GM18861 (cell line): ENCODE results near the gene WIZ.
A peak's percentile ranks its signal among the peaks of the same experiment; 100 is the strongest.

ENCODE experiments used
- ATAC-seq: cut with Tn5 transposase; IDR thresholded peaks from one replicate; pipeline ENCODE4 v1.9.1; 2021; ENCODE audit not compliant: unreplicated experiment

WIZ gene

GRCh38 chr19:15467734-15468214 is 18.0 kb upstream of the WIZ start:
- no peak for ATAC-seq

GRCh38 chr19:15466851-15467733 is 17.3 kb upstream of the WIZ start:
- peak; percentile 68 for ATAC-seq

GRCh38 chr19:15464394-15465385 is 14.9 kb upstream of the WIZ start, which contains the start of gene RASAL3:
RASAL3 (minus strand) TSS chr19:15464544; CDS start chr19:15464358, 186 bp downstream.
- no peak for ATAC-seq

GRCh38 chr19:15463861-15464371 is 14.2 kb upstream of the WIZ start:
- ATAC-seq = no peak

- ATAC-seq = no peak
These were observed 11.9 kb upstream of the WIZ start for GRCh38 chr19:15461694-15462093.

GRCh38 chr19:15457701-15458484 is 8.1 kb upstream of the WIZ start:
- no peak for ATAC-seq

GRCh38 chr19:15456871-15457700 is 7.3 kb upstream of the WIZ start:
- no peak for ATAC-seq

- ATAC-seq = no peak
These were observed 6.7 kb upstream of the WIZ start for GRCh38 chr19:15456441-15456840.

GRCh38 chr19:15455996-15456395 is 6.2 kb upstream of the WIZ start:
- no peak for ATAC-seq

GRCh38 chr19:15453906-15454860 is 4.4 kb upstream of the WIZ start:
- no peak for ATAC-seq

GRCh38 chr19:15453091-15453578 is 3.4 kb upstream of the WIZ start:
- no peak for ATAC-seq

GRCh38 chr19:15452111-15453047 is 2.6 kb upstream of the WIZ start:
- no peak for ATAC-seq

- no peak for ATAC-seq
These were observed 753 bp upstream of the WIZ start for GRCh38 chr19:15450528-15450890.

- ATAC-seq = no peak
These were observed 757 bp downstream of the WIZ start for GRCh38 chr19:15448778-15449619.

- ATAC-seq = no peak
These were observed 1.5 kb downstream of the WIZ start for GRCh38 chr19:15448044-15448777.

- no peak for ATAC-seq
These were observed 2.7 kb downstream of the WIZ start for GRCh38 chr19:15447057-15447456.
